Activated B cell treated with CpG ODN at 0.5 μM for 24 hours (primary cell): ENCODE data around the gene PDLIM4. TPM values are rescaled to one million over a fixed set of nuclear protein-coding genes. Genes with fewer than 3 reads are reported as not detected.

Experiments
- ATAC-seq: fragments of 200-7000 bp; cut with Tn5 transposase; one replicate; pipeline ENCODE4 v1.10.0; 2021; ENCODE audit warnings: low read depth, mild to moderate bottlenecking, moderate library complexity
- CTCF ChIA-PET: fragments of 350-600 bp; sonication (Branson Sonifier 250); formaldehyde crosslinking; loops from one replicate; lab custom pipeline; 2021; ENCODE audit warnings: antibody characterized with exemption; lab: Charles Lee
- POLR2A ChIA-PET: fragments of 350-600 bp; sonication (Branson Sonifier 250); formaldehyde crosslinking; loops from one replicate; lab custom pipeline; 2021; ENCODE audit warnings: antibody characterized with exemption; lab: Charles Lee
- DNase-seq: peaks from one replicate; pipeline ENCODE4 v3.0.0; 2022
- H3K27ac Mint-ChIP-seq: one replicate; pipeline ENCODE4 v1.8.0; 2020; ENCODE audit warnings: mixed read lengths
- H3K27me3 Mint-ChIP-seq: one replicate; pipeline ENCODE4 v1.8.0; 2021; ENCODE audit warnings: mixed read lengths
- H3K36me3 Mint-ChIP-seq: one replicate; pipeline ENCODE4 v1.8.0; 2021; ENCODE audit warnings: low read depth, mixed read lengths
- H3K4me1 Mint-ChIP-seq: one replicate; pipeline ENCODE4 v1.8.0; 2021; ENCODE audit warnings: mixed read lengths
- H3K4me3 Mint-ChIP-seq: one replicate; pipeline ENCODE4 v1.8.0; 2020; ENCODE audit warnings: mild to moderate bottlenecking, mixed read lengths
- H3K9me3 Mint-ChIP-seq: one replicate; pipeline ENCODE4 v1.8.0; 2020; ENCODE audit warnings: mixed read lengths
- CTCF ChIP-seq: fragments of 200-600 bp; IDR thresholded peaks from one replicate; pipeline ENCODE4 v1.8.0; 2022; ENCODE audit warnings: antibody characterized with exemption, mild to moderate bottlenecking
- intact Hi-C: fragments of 100-400 bp; cut with micrococcal nuclease; formaldehyde crosslinking; loops from one replicate; pipeline ENCODE4 v1.15.1; 2024
- total RNA-seq: library from RNA; stranded (reverse); gene quantifications from 2 replicates; pipeline ENCODE4 v1.2.3, GENCODE V29; 2022

Gene PDLIM4
- total RNA-seq, 1 donor from 2014 or later = not detected

DNA sequence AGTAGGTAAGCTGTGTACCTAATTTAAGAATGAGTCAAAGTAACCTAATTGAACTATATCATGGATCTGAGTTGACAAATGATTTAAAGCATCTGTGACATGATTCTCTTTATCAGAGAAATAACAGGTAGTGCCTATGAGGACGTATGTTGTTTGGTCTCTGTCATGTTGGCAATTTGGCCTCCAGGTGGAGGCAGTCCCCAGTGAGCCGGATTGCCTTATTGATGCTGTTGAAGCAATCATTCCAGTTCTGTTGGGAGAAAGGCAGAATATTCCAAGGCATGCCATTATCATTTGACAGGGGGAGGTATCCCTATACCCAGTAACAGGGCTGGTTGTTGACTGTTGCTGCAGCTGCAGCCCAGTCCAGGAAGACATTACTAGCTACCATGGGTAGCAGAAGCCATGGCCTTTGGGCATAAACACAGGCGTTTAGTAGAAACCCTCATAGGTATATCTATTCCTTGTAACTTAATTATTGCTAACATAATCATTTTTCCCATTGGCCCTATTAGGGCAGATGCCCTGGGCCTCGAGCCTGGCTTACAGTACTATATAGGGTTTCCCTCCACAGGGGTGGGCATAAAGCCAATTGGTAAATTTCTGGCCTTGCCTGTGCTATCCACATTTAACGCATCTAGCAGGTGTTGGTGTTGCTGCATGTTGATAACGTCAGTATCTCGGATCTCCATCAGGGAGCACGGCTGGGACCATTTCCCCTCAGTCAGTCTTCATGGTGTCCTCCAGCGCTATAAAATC lies 24.5 kb downstream of the PDLIM4 start:
- ATAC-seq (no peak), DNase-seq (no peak)
- intact Hi-C loops = no loop called here
- H3K36me3 Mint-ChIP-seq = no peaks in the 10 kb centered on the region
- H3K9me3 Mint-ChIP-seq = no peaks in the 10 kb centered on the region
- CTCF ChIA-PET = interaction anchor here (1.5 kb wide), 1 partner anchor 10 kb away, joined by 6 read pairs; no protein-coding TSS in a partner anchor
- H3K27me3 Mint-ChIP-seq = peaks cover 1% of the 10 kb centered on the region
- no peak overlapping the region for H3K27ac Mint-ChIP-seq
- no peak for TF ChIP-seq CTCF
- peaks cover 3% of the 10 kb centered on the region for H3K4me1 Mint-ChIP-seq
- POLR2A ChIA-PET = no interaction called here
- H3K4me3 Mint-ChIP-seq = no peak overlapping the region

DNA sequence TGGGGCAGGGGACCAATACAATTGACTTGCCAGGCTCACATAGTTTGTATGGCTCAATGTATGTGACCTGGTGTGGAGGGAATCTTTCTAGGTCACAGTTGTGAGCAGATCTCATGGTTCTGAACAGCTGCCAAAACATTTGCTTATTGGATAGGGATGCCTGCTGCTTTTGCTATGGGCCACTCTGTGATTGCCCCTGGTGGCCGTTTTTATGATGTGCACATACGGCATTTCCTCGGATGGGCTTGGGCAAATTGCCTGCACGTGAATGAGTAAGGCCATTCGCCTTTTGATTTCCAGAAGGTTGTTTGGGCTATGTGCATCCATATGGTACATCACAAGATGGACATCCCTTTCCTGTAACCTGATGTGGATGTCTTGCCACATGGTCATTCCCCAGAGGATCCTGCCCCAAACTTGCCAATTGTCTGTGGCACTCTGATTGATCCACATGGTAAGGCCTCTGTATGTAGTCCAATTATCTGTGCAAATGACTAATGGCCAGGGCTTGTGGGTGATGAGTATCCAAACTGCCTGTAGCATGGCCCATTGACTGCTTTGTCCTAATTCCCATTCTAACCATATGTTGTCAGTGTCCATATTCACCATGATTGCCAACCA lies 26.0 kb downstream of the PDLIM4 start:
- ATAC-seq = no peak
- Mint-ChIP-seq H3K27me3 (peaks cover 10% of the 10 kb centered on the region), H3K27ac (no peak overlapping the region), H3K9me3 (no peaks in the 10 kb centered on the region), H3K36me3 (no peaks in the 10 kb centered on the region), H3K4me1 (peaks cover 3% of the 10 kb centered on the region), H3K4me3 (no peak overlapping the region)
- no peak for DNase-seq
- TF ChIP-seq CTCF = no peak
- ChIA-PET POLR2A (no interaction called here), CTCF (no interaction called here)
- intact Hi-C loops = no loop called here

DNA sequence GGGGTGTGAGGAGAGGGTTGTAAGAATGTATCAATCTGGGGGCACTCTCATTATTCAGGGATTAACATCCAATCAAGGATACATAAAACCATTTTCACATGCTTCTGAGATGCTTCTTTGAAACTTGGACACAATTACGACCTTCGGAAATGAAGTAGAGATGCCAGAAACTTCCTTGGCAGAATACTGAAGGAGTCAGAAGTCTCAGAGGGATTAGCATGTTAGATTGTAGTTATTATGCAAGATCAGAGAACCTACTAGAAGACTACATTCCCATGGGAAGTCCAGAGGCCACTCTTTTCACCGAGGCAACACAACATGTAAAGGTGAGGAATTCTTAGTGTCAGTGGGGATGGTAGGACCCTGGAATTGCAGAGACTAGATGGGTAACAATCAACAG lies 31.6 kb downstream of the PDLIM4 start:
- H3K4me1 Mint-ChIP-seq = peaks cover 1% of the 10 kb centered on the region
- H3K27me3 Mint-ChIP-seq = peaks cover 22% of the 10 kb centered on the region
- ATAC-seq (no peak), DNase-seq (no peak)
- ChIA-PET CTCF (no interaction called here), POLR2A (no interaction called here)
- H3K4me3 Mint-ChIP-seq = no peak overlapping the region
- no peak for TF ChIP-seq CTCF
- intact Hi-C loops = no loop called here
- no peaks in the 10 kb centered on the region for H3K9me3 Mint-ChIP-seq
- no peaks in the 10 kb centered on the region for H3K36me3 Mint-ChIP-seq
- no peak overlapping the region for H3K27ac Mint-ChIP-seq

DNA sequence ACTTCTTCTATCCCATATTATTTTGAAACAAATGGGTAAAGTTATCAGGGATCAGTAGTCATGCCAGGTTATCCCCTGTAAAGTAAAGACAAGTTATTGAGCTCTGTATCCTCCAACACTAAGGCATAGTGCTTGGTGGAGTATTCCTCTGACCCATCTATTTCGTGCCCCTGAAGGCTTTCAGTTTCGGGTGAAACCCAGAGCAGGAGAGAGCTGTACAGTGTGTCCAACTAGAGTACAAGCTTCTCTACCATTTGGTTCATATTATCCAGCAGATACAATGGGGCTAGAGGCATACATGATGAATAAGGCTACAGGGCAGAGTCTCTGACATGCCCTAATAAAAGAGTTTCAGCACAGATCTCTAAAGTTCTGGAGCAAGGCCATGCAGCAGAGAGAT lies 33.5 kb downstream of the PDLIM4 start:
- ATAC-seq = no peak
- no peak overlapping the region for H3K4me3 Mint-ChIP-seq
- no peak for TF ChIP-seq CTCF
- H3K27me3 Mint-ChIP-seq = peaks cover 35% of the 10 kb centered on the region
- intact Hi-C loops = loop anchor here (5.0 kb wide), 4 partner anchors 54 to 654 kb away; partner anchors contain the start of gene RAPGEF6
- POLR2A ChIA-PET = no interaction called here
- H3K4me1 Mint-ChIP-seq = peaks cover 15% of the 10 kb centered on the region
- no peak overlapping the region for H3K27ac Mint-ChIP-seq
- no peaks in the 10 kb centered on the region for H3K9me3 Mint-ChIP-seq
- no peak for DNase-seq
- CTCF ChIA-PET = no interaction called here
- H3K36me3 Mint-ChIP-seq = no peaks in the 10 kb centered on the region
